HCT116 (cell line): ENCODE results near the gene IP6K2. TPM values are rescaled to one million over a fixed set of nuclear protein-coding genes. Genes with fewer than 3 reads are reported as not detected.

ENCODE experiments used
- ATAC-seq: fragments of 200-7000 bp; cut with Tn5 transposase; 2 replicates; pipeline ENCODE4 v1.9.1; 2020; ENCODE audit warnings: mild to moderate bottlenecking, moderate library complexity
- BruUV-seq: library from RNA; stranded (reverse); fragments of 400-500 nt; replicated peaks from 2 replicates; lab custom pipeline; 2021; lab: Mats Ljungman, UMichigan
- CTCF ChIA-PET: fragments of 300-600 bp; sonication (Branson Sonifier 250); formaldehyde crosslinking; loops from one replicate; lab custom pipeline; 2021; ENCODE audit warnings: antibody characterized with exemption; lab: Charles Lee
- POLR2A ChIA-PET: fragments of 300-600, 350-600 bp; sonication (Branson Sonifier 250); formaldehyde crosslinking; loops from one replicate; lab custom pipeline; 2021; ENCODE audit warnings: antibody characterized with exemption; lab: Charles Lee
- RAD21 ChIA-PET, 2 experiments: fragments of 300-600 bp; sonication (Branson Sonifier 250); formaldehyde crosslinking; loops; one replicate each; lab custom pipeline; 2023; ENCODE audit warnings: low total read pairs in 2 of 2; ENCODE audit not compliant: uncharacterized antibody in 2 of 2, unreplicated experiment in 2 of 2, low non-redundant PET in 1 of 2; lab: Charles Lee
- DNase-seq: peaks from one replicate; pipeline ENCODE4 v3.0.0-alpha.2; 2010; ENCODE audit warnings: low read depth, low spot score
- H2AFZ ChIP-seq: fragments of 200-600 bp; shearing (Covaris generic), sonication (generic); 2 replicates; pipeline ENCODE4 v1.6.1; 2017; ENCODE audit warnings: low read depth, mixed run types, mixed read lengths, antibody characterized with exemption, low read length; ENCODE audit not compliant: poor library complexity, severe bottlenecking
- H3K27ac ChIP-seq: 2 replicates; pipeline ENCODE4 v1.5.1; 2012; ENCODE audit warnings: low read depth, low read length
- H3K27me3 ChIP-seq: fragments of 200-600 bp; sonication (generic); 2 replicates; pipeline ENCODE4 v1.6.1; 2016; ENCODE audit warnings: mixed run types, low read length, mixed read lengths; ENCODE audit not compliant: insufficient read depth
- H3K36me3 ChIP-seq, 2 experiments: fragments of 200-500 bp in 1 of 2; fragments of 200-600 bp in 1 of 2; sonication (Bioruptor generic) in 1 of 2; sonication (generic) in 1 of 2; 2 replicates each; pipeline versions ENCODE4 v1.5.1 to v1.6.1; 2014 to 2016; ENCODE audit warnings: low read length in 2 of 2, inconsistent platforms in 1 of 2, mixed read lengths in 1 of 2, mixed run types in 1 of 2; ENCODE audit not compliant: insufficient read depth in 2 of 2, control insufficient read depth in 1 of 2
- H3K4me1 ChIP-seq, 2 experiments: fragments of 200-600 bp in 1 of 2; sonication (generic) in 1 of 2; 2 replicates each; pipeline versions ENCODE4 v1.5.1 to v1.6.1; 2012 to 2017; ENCODE audit warnings: low read length in 2 of 2, inconsistent platforms in 1 of 2, mild to moderate bottlenecking in 1 of 2, mixed read lengths in 1 of 2, mixed run types in 1 of 2, moderate library complexity in 1 of 2; ENCODE audit not compliant: insufficient read depth in 2 of 2, control insufficient read depth in 1 of 2
- H3K4me2 ChIP-seq: fragments of 200-600 bp; sonication (generic); 2 replicates; pipeline ENCODE4 v1.6.1; 2017; ENCODE audit warnings: mixed run types, low read length, mixed read lengths
- H3K4me3 ChIP-seq, 2 experiments: fragments of 200-600 bp in 1 of 2; sonication (generic) in 1 of 2; replicated peaks in 1 of 2; 2 replicates each; pipeline ENCODE4 v1.5.1; 2011 to 2016; ENCODE audit warnings: low read length in 2 of 2, control low read depth in 1 of 2, low read depth in 1 of 2, mild to moderate bottlenecking in 1 of 2, mixed read lengths in 1 of 2, mixed run types in 1 of 2
- H3K79me2 ChIP-seq: fragments of 200-600 bp; sonication (generic); 2 replicates; pipeline ENCODE4 v1.6.1; 2017; ENCODE audit warnings: mild to moderate bottlenecking, mixed run types, low read length, moderate library complexity, mixed read lengths; ENCODE audit not compliant: insufficient read depth
- H3K9ac ChIP-seq: fragments of 200-600 bp; sonication (generic); 2 replicates; pipeline ENCODE4 v1.6.1; 2016; ENCODE audit warnings: low read length, mixed read lengths
- H3K9me2 ChIP-seq: fragments of 200-600 bp; sonication (generic), shearing (Covaris generic); 2 replicates; pipeline ENCODE4 v1.6.1; 2017; ENCODE audit warnings: mixed run types, mild to moderate bottlenecking, moderate library complexity; ENCODE audit not compliant: insufficient read depth
- H3K9me3 ChIP-seq, 2 experiments: fragments of 200-500 bp in 1 of 2; fragments of 200-600 bp in 1 of 2; sonication (Bioruptor generic) in 1 of 2; sonication (generic) in 1 of 2; 2 replicates each; pipeline ENCODE4 v1.6.1; 2014 to 2017; ENCODE audit warnings: low read length in 2 of 2, mixed read lengths in 2 of 2, inconsistent platforms in 1 of 2, low read depth in 1 of 2, mild to moderate bottlenecking in 1 of 2, mixed run types in 1 of 2, moderate library complexity in 1 of 2; ENCODE audit not compliant: control insufficient read depth in 1 of 2, insufficient read depth in 1 of 2
- H4K20me1 ChIP-seq: fragments of 200-600 bp; sonication (generic), shearing (Covaris generic); 2 replicates; pipeline ENCODE4 v1.6.1; 2017; ENCODE audit warnings: mixed run types, mild to moderate bottlenecking, moderate library complexity; ENCODE audit not compliant: insufficient read depth
- ATF3 ChIP-seq: IDR thresholded peaks from 2 replicates; pipeline ENCODE4 v1.6.1; 2012
- CTCF ChIP-seq, 3 experiments: fragments of 200-600 bp in 1 of 3; sonication (generic) in 1 of 3; IDR thresholded peaks in 2 of 3; conservative IDR thresholded peaks in 1 of 3; 2 replicates each; pipeline ENCODE4 v1.5.1; 2012 to 2017; ENCODE audit warnings: low read depth in 2 of 3, low read length in 2 of 3, antibody characterized with exemption in 1 of 3, borderline replicate concordance in 1 of 3, control low read depth in 1 of 3, mild to moderate bottlenecking in 1 of 3, mixed read lengths in 1 of 3, mixed run types in 1 of 3, moderate library complexity in 1 of 3; ENCODE audit not compliant: insufficient read depth in 1 of 3
- EZH2phosphoT487 ChIP-seq: fragments of 200-600 bp; IDR thresholded peaks from 2 replicates; pipeline ENCODE4 v1.6.1; 2018; ENCODE audit warnings: antibody characterized with exemption, borderline replicate concordance
- FOSL1 ChIP-seq: IDR thresholded peaks from 2 replicates; pipeline ENCODE4 v1.6.1; 2012; ENCODE audit warnings: low read depth
- POLR2AphosphoS5 ChIP-seq: IDR thresholded peaks from 2 replicates; pipeline ENCODE4 v1.6.1; 2011; ENCODE audit warnings: mild to moderate bottlenecking, low read depth, low read length, moderate library complexity
- SRF ChIP-seq: IDR thresholded peaks from 2 replicates; pipeline ENCODE4 v1.6.1; 2012; ENCODE audit warnings: low read depth
- YY1 ChIP-seq: IDR thresholded peaks from 2 replicates; pipeline ENCODE4 v1.6.1; 2011; ENCODE audit warnings: low read length, low read depth, moderate library complexity, mild to moderate bottlenecking; ENCODE audit not compliant: insufficient replicate concordance; ENCODE audit errors: extremely low read depth
- ZFX ChIP-seq: fragments of 450-650 bp; IDR thresholded peaks from 2 replicates; pipeline ENCODE4 v1.6.1; 2017
- intact Hi-C: fragments of 100-400 bp; cut with micrococcal nuclease; formaldehyde crosslinking; loops from 2 replicates; pipeline ENCODE4 v1.10.0; 2022
- total RNA-seq: library from RNA; stranded (reverse); gene quantifications from one replicate; pipeline ENCODE4 v1.2.1, GENCODE V29; 2021; ENCODE audit not compliant: unreplicated experiment
- TF ChIP-seq, protein P1 (sequence below): IDR thresholded peaks from 2 replicates; pipeline ENCODE4 v1.6.1; 2012

The IP6K2 gene
- total RNA-seq, 1 experiment from 2014 or later, result 89.5 TPM

DNA sequence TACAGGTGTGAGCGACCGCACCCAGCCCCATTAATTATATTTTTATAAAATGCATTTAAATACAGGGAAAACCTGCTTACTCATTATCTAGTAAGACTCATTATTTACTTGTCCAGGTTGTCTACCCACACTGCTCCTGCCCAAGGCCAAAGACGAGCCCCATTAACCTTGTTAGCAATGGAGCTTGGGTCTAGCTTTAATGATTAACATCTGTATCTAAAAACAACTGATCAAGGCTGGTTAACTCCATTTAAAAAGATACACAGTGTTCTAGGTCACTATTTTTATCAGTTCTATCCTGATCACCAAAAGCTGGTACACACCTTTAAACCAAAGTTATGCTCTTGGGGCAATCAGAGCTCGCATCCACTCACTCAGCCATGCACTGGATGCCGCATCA lies 20.9 kb downstream of the IP6K2 start:
- H3K9me2 ChIP-seq, result no peaks in the 10 kb centered on the region
- peaks cover 95% of the 10 kb centered on the region for H3K79me2 ChIP-seq
- H2AFZ ChIP-seq, result no peak overlapping the region
- no peaks in the 10 kb centered on the region for H3K9me3 ChIP-seq
- ATAC-seq (no peak), DNase-seq (no peak)
- no TSS peak for BruUV-seq
- H3K27ac ChIP-seq, result no peak overlapping the region
- intact Hi-C loops, result no loop called here
- peak overlapping the region; percentile 3; the same call in 1 of the 2 replicates for H3K4me2 ChIP-seq
- H3K4me3 ChIP-seq, result no peak overlapping the region
- H3K36me3 ChIP-seq, result peaks cover 48 to 53% of the 10 kb centered on the region in 2 experiments
- ChIA-PET RAD21 (no interaction called here), POLR2A (no interaction called here), CTCF (interaction anchor here (1.4 kb wide), 1 partner anchor 10 kb away, joined by 8 read pairs; the partner anchor contains the start of gene NCKIPSD)
- no peaks in the 10 kb centered on the region for H3K27me3 ChIP-seq
- 0 out of 2 replicates have a peak overlapping the region, but pooled peaks have one; percentile 1 for H3K9ac ChIP-seq
- peaks cover 24% of the 10 kb centered on the region; the same call in 1 of the 2 replicates for H4K20me1 ChIP-seq
- TF ChIP-seq ZFX (no peak), YY1 (no peak), POLR2AphosphoS5 (no peak), ATF3 (no peak), CTCF (IDR thresholded peaks at IDR 0.05 in 2 of 3, conservative IDR thresholded peaks at IDR 0.05 in 1 of 3; ENCODE audit: borderline replicate concordance in 1 of 3, insufficient read depth in 1 of 3, low read depth in 2 of 3, low read length in 2 of 3) (no peak), SRF (no peak), FOSL1 (no peak), EZH2phosphoT487 (no peak)
- TF ChIP-seq, protein P1, sequence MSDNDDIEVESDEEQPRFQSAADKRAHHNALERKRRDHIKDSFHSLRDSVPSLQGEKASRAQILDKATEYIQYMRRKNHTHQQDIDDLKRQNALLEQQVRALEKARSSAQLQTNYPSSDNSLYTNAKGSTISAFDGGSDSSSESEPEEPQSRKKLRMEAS, result no peak
- H3K4me1 ChIP-seq, result peaks cover 26 to 38% of the 10 kb centered on the region in 2 experiments
